ENCODE results near the gene EGFL7. TPM values are rescaled to one million over a fixed set of nuclear protein-coding genes. Genes with fewer than 3 reads are reported as not detected.

EGFL7 gene
- total RNA-seq, 1 donor from 2014 or later: 272 TPM

DNA sequence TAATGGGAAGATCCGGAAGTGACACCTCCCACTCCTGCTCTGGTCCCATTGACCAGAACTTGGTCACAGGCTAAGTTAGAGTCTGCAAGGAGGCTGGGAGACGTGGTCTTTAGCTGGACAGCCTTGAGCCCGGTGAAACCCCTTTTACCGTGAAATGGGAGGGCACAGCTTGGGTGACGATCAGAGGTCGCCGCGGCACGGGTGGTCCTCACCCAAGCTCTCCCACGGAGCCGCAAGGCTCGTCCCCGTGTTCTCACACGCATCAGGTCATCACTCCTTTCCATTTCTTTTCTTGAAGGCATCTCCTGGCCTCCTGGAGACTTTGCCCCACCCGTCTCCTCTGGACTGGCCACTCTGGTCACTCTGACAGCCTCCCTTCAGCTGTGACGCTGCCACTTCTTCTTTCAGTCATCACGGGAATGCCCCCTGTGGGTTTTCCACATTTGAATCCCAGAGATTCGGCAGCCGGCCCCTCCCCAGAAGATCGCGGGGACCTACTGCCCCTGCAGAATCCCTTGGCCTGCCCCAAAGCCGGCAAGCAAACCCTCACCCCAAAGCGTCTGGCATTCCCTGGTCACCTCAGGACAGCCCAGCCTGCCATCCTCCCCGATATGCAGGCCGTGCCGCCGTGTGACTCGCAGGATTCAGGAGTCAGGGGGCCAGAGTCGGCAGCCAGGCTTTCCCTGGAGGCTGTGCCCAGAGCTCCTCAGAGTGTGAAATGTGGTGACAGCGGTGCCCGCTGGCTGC lies 18.9 kb upstream of the EGFL7 start:
- TF ChIP-seq POLR2A (IDR thresholded peaks at IDR 0.05) (no peak), POLR2AphosphoS5 (IDR thresholded peaks at IDR 0.05; ENCODE audit: insufficient read depth in 1 of 2, low read depth in 1 of 2) (no peak)
- TF ChIP-seq, protein P1, sequence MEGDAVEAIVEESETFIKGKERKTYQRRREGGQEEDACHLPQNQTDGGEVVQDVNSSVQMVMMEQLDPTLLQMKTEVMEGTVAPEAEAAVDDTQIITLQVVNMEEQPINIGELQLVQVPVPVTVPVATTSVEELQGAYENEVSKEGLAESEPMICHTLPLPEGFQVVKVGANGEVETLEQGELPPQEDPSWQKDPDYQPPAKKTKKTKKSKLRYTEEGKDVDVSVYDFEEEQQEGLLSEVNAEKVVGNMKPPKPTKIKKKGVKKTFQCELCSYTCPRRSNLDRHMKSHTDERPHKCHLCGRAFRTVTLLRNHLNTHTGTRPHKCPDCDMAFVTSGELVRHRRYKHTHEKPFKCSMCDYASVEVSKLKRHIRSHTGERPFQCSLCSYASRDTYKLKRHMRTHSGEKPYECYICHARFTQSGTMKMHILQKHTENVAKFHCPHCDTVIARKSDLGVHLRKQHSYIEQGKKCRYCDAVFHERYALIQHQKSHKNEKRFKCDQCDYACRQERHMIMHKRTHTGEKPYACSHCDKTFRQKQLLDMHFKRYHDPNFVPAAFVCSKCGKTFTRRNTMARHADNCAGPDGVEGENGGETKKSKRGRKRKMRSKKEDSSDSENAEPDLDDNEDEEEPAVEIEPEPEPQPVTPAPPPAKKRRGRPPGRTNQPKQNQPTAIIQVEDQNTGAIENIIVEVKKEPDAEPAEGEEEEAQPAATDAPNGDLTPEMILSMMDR (IDR thresholded peaks at IDR 0.05): no peak
- intact Hi-C loops (cut with DNase I): no loop called here
- DNase-seq (ENCODE audit: extremely low spot score in 2 of 2): no peak
- Histone ChIP-seq H3K4me3 (peak overlapping the region; percentile 23 to 24), H3K27ac (no peak overlapping the region), H3K9me3 (no peaks in the 10 kb centered on the region), H3K27me3 (no peaks in the 10 kb centered on the region), H3K4me1 (peaks cover 23% of the 10 kb centered on the region), H3K36me3 (no peaks in the 10 kb centered on the region)

DNA sequence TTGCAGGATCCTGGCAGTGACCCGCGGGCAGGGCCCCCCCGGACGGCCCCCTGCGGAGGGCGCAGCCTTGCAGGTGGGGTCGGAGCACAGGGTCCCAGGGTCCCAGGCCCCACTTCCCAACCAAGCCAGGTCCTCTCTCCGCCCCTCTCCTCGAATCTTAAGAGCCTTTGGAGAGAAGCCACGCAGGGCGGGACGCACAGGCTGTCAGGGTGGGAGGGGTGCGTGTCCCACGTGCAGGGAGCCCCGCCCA lies 18.4 kb upstream of the EGFL7 start:
- DNase-seq (ENCODE audit: extremely low spot score in 2 of 2): no peak
- peak overlapping the region; percentile 23 to 24 for H3K4me3 ChIP-seq

DNA sequence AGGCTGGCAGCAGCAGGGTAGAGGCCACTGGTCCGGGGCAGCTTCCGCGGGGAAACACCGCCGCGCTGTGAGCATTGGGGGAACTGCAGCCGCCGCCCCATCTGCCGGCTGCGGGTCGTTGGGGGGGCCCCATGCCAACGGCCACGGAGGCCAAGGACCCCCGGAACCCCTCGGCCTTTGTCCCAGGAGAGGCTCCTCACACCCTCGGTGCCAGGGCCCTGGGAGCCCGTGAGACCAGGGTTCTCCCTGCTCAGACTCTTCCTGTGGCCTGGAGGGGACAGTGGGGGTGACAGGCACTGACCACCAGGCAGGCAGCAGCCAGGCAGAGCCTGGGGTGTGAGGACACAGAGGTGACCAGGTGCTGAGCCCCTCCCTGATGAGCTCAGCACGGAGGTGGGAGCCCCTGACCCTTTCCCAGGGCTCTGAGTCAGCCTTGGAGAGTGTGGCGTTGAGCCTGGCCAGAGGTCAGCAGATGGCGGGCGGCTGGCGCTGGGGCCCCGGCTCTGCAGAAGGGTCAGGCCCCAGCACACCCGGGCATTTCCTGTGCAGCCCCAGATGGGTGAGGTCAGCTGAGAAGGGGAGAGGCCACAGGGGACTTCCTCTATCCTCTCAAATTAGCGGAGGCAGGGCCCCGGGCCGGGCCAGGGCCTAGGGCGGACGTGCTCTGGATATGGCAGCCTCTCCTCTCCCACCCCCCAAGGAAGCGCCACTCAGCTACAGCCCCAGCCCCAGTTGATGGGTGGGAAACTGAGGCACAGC lies 17.9 kb upstream of the EGFL7 start:
- no peak for DNase-seq (ENCODE audit: extremely low spot score in 2 of 2)
- H3K4me3 ChIP-seq: peak overlapping the region; percentile 15 to 23
- TF ChIP-seq, protein P1 (IDR thresholded peaks at IDR 0.05): peak; percentile 18 to 53 (median 46)
- TF ChIP-seq POLR2AphosphoS5 (IDR thresholded peaks at IDR 0.05; ENCODE audit: insufficient read depth in 1 of 2, low read depth in 1 of 2) (peak in 1 of 2 donors; percentile 77), POLR2A (IDR thresholded peaks at IDR 0.05) (no peak)
- H3K4me1 ChIP-seq: peaks cover 23% of the 10 kb centered on the region
- intact Hi-C loops (cut with DNase I): no loop called here
- no peaks in the 10 kb centered on the region for H3K9me3 ChIP-seq
- no peak overlapping the region for H3K27ac ChIP-seq
- no peaks in the 10 kb centered on the region for H3K36me3 ChIP-seq
- no peaks in the 10 kb centered on the region for H3K27me3 ChIP-seq

More for the DNA sequence above, 18.4 kb upstream of the EGFL7 start:
- peaks cover 23% of the 10 kb centered on the region for H3K4me1 ChIP-seq
- no peak overlapping the region for H3K27ac ChIP-seq
- H3K36me3 ChIP-seq: no peaks in the 10 kb centered on the region
- TF ChIP-seq, protein P1 (IDR thresholded peaks at IDR 0.05): no peak
- TF ChIP-seq POLR2AphosphoS5 (IDR thresholded peaks at IDR 0.05; ENCODE audit: insufficient read depth in 1 of 2, low read depth in 1 of 2): no peak
- H3K27me3 ChIP-seq: no peaks in the 10 kb centered on the region
- H3K9me3 ChIP-seq: no peaks in the 10 kb centered on the region
- intact Hi-C loops (cut with DNase I): no loop called here

DNA sequence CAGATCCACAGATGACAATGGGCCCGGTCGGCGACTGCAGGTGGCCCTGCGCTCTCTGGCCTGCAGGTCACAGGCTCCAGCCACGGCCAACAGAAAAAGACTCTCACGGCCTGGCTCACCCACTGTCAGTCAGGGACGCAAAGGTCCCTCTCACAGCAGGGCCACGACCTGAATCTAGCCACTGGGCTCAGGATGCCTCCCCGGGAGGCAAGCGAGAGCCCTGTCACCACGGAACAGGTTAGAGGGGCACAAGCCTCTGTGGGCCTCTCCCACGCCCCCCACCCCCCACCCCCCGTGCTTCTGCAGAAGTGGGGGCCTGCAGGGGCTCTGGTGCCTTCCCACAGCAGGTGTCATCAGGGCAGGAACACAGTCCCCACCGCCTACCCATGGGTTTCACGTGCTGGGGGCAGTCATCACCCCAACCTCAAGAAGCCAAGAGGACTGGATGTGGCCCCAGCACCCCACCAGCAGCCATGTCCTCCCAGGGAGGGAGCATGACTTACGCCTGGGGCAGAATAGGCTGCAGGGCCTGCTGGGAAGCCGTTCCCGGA lies 17.3 kb upstream of the EGFL7 start:
- TF ChIP-seq, protein P1 (IDR thresholded peaks at IDR 0.05): no peak
- TF ChIP-seq POLR2AphosphoS5 (IDR thresholded peaks at IDR 0.05; ENCODE audit: insufficient read depth in 1 of 2, low read depth in 1 of 2): no peak
- Histone ChIP-seq H3K27ac (no peak overlapping the region), H3K4me1 (peaks cover 18% of the 10 kb centered on the region), H3K27me3 (no peaks in the 10 kb centered on the region), H3K36me3 (no peaks in the 10 kb centered on the region), H3K4me3 (peak overlapping the region; percentile 5 to 23), H3K9me3 (no peaks in the 10 kb centered on the region)
- DNase-seq (ENCODE audit: extremely low spot score in 2 of 2): no peak
- intact Hi-C loops (cut with DNase I): no loop called here

Measured in vagina (tissue), 2 donors.